Left colon (tissue), 2 donors: ENCODE measurements around the gene ZNF319. TPM values are rescaled to one million over a fixed set of nuclear protein-coding genes. Genes with fewer than 3 reads are reported as not detected.

ENCODE experiments used
- ATAC-seq: fragments of 200-7000 bp; cut with Tn5 transposase; one replicate; pipeline ENCODE4 v1.9.1; 2020; ENCODE audit warnings: mild to moderate bottlenecking, moderate library complexity
- DNase-seq, 2 donors: peaks; one replicate each; pipeline ENCODE4 v3.0.0-alpha.2; 2020
- intact Hi-C, 2 donors: fragments of 100-400 bp; cut with DNase I in 1 of 2; cut with micrococcal nuclease in 1 of 2; formaldehyde crosslinking; loops; one replicate each; pipeline versions ENCODE4 v1.11.2 to v1.14.0; 2022; cut with DNase I, micrococcal nuclease
- total RNA-seq, 2 donors: library from RNA; stranded (reverse); fragmentation: NEBNext Ultra II Directional; extraction: Animal tissue kit (Norgen Biotek cat#: 25700); gene quantifications; one replicate each; pipeline ENCODE4 v1.2.1, GENCODE V29; 2021
- donor health status: DM: no; HTN: no; CAD: no.
- donor health status: DM: yes; HTN: yes; CAD: no.

The ZNF319 gene
- total RNA-seq, 2 donors from 2014 or later: 5.0 to 7.9 TPM

DNA sequence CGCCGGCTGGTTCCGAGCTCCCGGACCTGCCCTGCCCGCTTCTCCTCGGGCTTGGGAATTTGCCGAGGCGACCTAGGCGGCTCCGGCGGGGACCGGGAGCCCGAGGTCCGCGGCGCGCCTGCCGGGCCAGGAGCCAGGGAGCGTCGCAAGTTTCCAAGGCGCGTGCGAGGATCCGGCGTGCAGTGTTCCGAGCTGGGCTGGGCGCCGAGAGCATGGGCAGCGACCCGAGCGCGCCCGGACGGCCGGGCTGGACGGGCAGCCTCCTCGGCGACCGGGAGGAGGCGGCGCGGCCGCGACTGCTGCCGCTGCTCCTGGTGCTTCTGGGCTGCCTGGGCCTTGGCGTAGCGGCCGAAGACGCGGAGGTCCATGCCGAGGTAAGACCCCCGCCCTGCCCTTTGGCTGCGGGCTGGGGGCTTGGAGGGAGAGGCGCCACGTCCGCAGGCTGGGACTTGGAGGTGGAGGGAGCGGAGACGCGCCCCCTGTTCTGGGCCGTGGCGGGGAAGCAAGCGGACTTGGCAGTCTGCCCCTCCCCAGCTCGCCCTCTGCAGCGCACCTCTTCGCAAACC, 25.8 kb upstream of the ZNF319 start:
- peak; percentile 48 to 66 for DNase-seq
- peak; percentile 14 for ATAC-seq

GRCh38 chr16:58025351-58026138, 25.1 kb upstream of the ZNF319 start, which contains the start of gene MMP15:
Gene MMP15, plus strand, starts transcription at chr16:58025754. Its CDS starts 597 bp downstream, at chr16:58026351.
- intact Hi-C loops: loop anchor here (10.0 kb wide), 3 partner anchors 99 to 219 kb away; partner anchors contain the start of genes CFAP20 (in 1 of the 2) and CSNK2A2 (in 1 of the 2)
- DNase-seq: peak; percentile 95
- peak; percentile 61 for ATAC-seq

More for the DNA sequence above, 25.8 kb upstream of the ZNF319 start:
- intact Hi-C loops: loop anchor here (10.0 kb wide), 3 partner anchors 99 to 219 kb away; partner anchors contain the start of genes CFAP20 (in 1 of the 2) and CSNK2A2 (in 1 of the 2)

DNA sequence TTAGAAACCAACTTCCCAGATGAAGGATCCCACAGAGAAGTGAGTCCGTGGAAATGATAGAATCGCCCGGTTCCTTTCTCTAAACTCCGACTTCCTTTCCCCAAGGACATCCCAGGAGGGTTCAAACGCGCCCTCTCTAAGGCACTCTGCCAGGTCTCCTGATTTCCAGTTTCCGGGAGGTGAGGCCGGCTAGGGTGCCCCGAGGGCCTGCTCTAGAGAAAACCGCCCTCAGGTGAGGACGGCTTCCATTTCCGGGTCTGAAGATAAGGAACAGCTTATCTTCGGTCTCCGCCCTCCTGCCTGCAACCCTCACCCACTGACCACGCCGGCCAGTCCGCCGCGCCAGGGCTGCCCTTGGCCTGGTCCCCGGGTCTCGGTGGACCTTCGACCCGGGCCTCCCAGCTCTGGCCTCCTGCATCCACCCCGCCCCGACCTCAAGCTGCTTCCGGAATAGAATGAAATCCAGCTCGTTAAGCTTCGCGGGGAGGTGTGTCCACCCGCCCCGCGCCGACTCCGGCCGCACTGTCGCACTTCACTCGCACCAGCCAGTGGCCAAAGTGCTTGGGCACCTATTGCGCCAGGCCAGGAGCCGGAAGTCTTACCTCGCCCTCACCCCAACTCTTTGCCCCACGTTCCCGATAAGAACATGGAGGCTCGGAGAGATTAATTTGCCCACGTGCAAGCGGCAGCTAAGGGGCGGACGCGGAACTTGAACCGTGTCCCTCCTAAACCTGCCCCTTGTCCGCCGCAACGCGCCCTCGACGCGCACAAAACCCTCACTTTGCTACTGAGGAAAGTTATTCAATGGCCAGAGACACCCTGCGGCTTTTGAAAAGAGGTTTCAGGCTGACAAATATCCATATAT, 24.2 kb upstream of the ZNF319 start:
- intact Hi-C loops: loop anchor here (10.0 kb wide), 3 partner anchors 100 to 220 kb away; partner anchors contain the start of genes CFAP20 (in 1 of the 2) and CSNK2A2 (in 1 of the 2)
- peak; percentile 62 for ATAC-seq
- DNase-seq: peak; percentile 87 to 96

DNA sequence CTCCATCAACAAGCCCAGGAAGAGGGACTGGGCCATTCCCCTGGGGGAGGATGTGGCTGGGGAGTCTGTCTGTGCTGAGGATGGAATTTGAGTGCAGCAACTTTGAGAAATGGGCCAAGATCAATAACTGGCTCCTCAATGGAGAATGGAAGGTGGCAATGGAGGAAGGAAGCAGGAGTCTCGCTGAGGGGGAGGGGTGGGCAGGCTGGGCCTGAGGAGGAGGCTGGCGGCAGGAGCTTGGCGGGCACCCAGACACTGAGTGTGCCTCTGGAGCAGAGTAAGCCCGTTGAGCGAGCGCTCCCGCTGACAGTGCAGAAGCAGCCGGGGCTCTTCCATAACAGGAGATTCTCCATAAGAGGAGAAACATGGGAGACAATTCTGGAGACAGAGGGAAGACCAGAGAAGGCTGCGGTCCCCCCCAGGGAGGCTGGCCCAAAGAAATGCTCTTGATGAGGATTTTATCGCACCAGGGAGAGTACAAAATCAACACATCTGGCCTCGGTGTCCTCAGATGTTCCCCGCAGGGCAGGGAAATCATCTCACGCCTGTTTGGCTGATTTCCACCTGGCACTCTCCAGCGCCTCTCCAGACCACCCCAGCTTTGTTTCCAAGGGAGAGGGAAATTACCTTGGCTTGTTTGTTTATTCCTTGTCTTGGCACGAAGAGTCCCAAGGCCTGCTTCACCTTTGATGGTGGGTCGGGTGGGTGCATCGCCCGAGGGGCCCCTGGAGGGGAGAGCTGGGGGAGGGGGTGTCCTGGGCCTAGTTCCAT, 22.3 kb upstream of the ZNF319 start:
- ATAC-seq (no peak), DNase-seq (peak; percentile 82 to 86)
- intact Hi-C loops: loop anchor here (10.0 kb wide), 3 partner anchors 102 to 222 kb away; partner anchors contain the start of genes CFAP20 (in 1 of the 2) and CSNK2A2 (in 1 of the 2)

DNA sequence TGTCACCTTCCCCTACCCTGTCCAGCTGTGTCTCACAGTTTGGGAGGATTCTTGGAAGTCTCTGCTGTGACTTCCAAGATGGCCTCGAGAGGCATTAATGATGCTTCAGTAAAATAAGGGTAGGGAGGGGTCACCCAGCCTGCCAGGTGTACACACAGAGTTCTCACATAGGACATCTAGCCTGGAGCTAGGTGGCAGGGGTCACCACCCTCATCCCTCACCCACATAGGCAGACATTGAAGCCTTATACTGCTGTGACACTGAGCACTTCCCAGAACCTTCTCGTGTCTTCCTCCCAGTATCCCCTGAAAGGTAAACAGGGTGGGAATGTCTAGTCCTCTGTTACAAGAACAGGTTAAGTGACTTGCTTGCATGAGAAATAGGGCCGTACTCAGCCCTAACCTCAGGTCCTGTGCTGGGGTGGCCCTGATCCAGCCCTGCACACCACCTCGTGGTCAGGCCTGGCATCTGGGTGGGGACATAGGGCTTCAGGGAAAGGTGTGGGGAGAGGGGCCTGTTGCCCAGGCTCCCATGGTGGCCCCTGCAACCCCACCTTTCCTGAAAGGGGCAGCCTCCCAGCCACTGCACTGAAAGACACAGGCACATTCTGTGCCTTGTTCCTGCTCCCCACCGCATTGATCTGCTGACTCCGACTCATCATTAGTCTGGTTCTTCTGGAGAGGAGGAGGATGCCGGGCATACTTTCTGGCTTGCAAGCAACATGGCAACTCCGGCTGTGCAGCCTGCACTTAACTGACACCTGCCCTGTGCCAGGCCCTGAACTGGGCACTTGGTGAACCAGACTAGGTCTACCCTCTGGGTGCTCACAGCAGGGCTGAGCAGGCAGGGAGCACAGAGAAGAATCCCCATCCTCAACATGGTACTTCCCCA, 21.4 kb upstream of the ZNF319 start:
- intact Hi-C loops: loop anchor here (2.0 to 10.0 kb wide), 4 partner anchors 103 to 223 kb away; partner anchors contain the start of genes CFAP20 (in 1 of the 2) and CSNK2A2 (in 1 of the 2)
- ATAC-seq (no peak), DNase-seq (no peak)

GRCh38 chr16:58020628-58021521, 20.4 kb upstream of the ZNF319 start:
- intact Hi-C loops: loop anchor here (2.0 to 10.0 kb wide), 4 partner anchors 104 to 224 kb away; partner anchors contain the start of genes CFAP20 (in 1 of the 2) and CSNK2A2 (in 1 of the 2)
- ATAC-seq (no peak), DNase-seq (peak in 1 of 2 donors; percentile 80)

- no peak for DNase-seq
- intact Hi-C loops: loop anchor here (2.0 to 10.0 kb wide), 4 partner anchors 105 to 225 kb away; partner anchors contain the start of genes CFAP20 (in 1 of the 2) and CSNK2A2 (in 1 of the 2)
- no peak for ATAC-seq
These were observed 19.5 kb upstream of the ZNF319 start for GRCh38 chr16:58019866-58020538.

- intact Hi-C loops: no loop called here
- ATAC-seq: no peak
- no peak for DNase-seq
These were observed 18.3 kb upstream of the ZNF319 start for GRCh38 chr16:58018803-58019202.

- DNase-seq (no peak), ATAC-seq (no peak)
- intact Hi-C loops: no loop called here
These were observed 16.5 kb upstream of the ZNF319 start for GRCh38 chr16:58016840-58017446.

DNA sequence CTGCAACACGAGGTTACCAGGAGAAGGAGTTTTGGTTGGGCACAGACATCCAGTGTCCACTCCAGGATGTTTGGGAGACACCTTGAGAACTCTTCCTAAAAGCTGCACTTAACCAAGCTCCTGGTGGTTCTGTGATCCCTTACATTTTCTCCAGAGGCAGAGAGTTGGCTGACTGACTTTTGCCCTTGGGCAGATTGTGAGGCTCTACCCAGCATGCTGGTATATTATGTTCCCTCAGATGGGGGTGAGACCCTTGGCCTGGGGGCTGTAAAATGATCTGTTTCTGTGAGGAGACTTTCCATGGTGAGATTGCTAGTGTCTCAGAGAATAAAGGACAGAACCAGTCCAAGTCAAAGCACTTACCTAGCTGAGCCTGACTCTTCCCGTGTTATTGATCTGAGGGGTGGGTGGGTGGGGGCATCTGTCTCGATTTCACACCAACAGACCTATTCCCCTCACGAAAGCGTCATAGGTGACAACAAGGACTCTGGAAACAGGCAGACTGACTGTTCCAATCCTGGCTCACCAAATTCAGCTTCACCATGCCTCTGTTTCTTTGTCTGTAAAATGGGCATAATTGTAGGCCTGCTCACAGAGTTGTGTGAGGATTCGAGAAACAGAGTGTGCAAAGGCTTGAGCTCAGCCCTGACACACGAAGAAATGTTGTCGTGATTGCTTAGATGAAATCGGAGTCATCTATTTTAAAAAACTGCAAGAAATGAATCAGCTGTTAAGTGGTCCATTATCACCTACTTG, 12.9 kb upstream of the ZNF319 start:
- no peak for ATAC-seq
- DNase-seq: no peak
- intact Hi-C loops: no loop called here

DNA sequence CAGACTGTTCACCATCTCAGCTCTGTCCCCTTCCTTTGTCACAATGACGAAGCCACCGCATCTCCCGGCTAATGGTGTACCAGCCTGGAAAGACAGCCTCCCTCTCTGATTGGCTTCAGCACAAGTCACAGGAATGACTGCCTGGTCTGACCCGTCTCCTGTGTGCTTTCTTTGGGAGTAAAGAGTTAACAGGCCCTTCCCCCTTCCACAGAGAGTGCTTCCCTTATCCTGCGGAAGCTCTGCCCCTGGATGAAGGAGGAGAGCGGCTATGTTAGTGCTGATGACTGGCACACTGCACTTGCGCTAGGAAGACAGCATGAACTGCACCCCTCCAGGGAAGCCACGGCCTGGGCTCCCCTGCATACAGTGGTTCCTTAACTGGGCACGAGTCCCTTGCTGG, 12.0 kb upstream of the ZNF319 start:
- DNase-seq: no peak
- intact Hi-C loops: no loop called here
- no peak for ATAC-seq

DNA sequence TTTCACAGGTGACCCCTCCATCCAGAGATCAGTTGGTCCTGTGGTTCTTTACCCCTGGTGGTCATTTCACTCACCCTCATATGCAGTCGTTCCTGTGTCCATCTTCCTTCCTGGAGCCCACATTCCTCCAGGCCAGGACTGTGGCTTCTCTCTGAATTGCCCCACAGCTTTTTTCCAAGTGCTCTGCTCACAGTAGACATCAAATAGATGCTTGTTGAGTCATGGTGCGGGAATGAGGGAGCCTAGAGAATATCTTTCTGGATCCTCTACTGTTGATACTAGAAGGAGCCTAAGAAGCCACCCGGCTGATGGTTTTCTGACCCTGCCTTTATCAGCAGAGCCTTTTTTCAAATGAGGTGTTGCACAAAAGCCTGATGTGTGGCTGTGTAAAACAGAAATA, 11.2 kb upstream of the ZNF319 start:
- DNase-seq (no peak), ATAC-seq (no peak)
- intact Hi-C loops: no loop called here

DNA sequence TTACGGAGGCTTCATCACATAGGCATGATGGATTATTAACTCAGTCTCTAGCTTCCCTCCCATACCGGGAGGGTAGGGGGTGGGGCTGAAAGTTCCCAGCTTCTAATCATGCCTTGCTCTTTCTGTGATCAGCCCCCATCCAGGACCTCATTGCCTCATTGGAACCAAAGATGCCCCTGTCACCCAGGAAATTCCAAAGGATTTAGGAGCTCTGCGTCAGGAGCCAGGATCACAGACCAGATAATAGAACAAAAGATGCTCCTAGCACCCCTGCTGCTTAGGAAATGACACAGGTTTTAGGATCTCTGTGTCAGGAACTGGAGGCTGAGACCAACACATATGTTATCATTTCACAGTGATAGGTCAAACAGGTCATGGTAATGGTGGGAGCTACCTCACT, 10.4 kb upstream of the ZNF319 start:
- no peak for DNase-seq
- intact Hi-C loops: no loop called here
- ATAC-seq: no peak

GRCh38 chr16:58009856-58010416, 9.5 kb upstream of the ZNF319 start:
- intact Hi-C loops: no loop called here
- ATAC-seq: no peak
- no peak for DNase-seq
